GM12878 (cell line): ENCODE measurements around the gene KDM1B. TPM values are rescaled to one million over a fixed set of nuclear protein-coding genes. Genes with fewer than 3 reads are reported as not detected.

Source experiments
- ATF3 ChIP-seq: IDR thresholded peaks from 2 replicates; pipeline ENCODE4 v1.6.1; 2011; ENCODE audit warnings: low read depth, mild to moderate bottlenecking, low read length, moderate library complexity, borderline replicate concordance; ENCODE audit errors: extremely low read depth
- BHLHE40 ChIP-seq, 2 experiments: fragments of 450-650 bp in 1 of 2; IDR thresholded peaks; 2 replicates each; pipeline ENCODE4 v1.6.1; 2011 to 2017; ENCODE audit warnings: low read depth in 2 of 2, borderline replicate concordance in 1 of 2, improper control_type of control experiment in 1 of 2, low read length in 1 of 2, mild to moderate bottlenecking in 1 of 2
- CHD2 ChIP-seq: IDR thresholded peaks from 2 replicates; pipeline ENCODE4 v1.6.1; 2011; ENCODE audit warnings: low read depth, low read length, improper control_type of control experiment, borderline replicate concordance
- CREB1 ChIP-seq: IDR thresholded peaks from 2 replicates; pipeline ENCODE4 v1.6.1; 2012; ENCODE audit warnings: low read depth, mild to moderate bottlenecking, inconsistent platforms
- CTCF ChIP-seq, 3 experiments: IDR thresholded peaks in 2 of 3; conservative IDR thresholded peaks in 1 of 3; 2 replicates each; pipeline ENCODE4 v1.5.1; 2011; ENCODE audit warnings: low read depth in 3 of 3, low read length in 3 of 3, mild to moderate bottlenecking in 3 of 3, control low read depth in 2 of 3, moderate library complexity in 2 of 3, inconsistent platforms in 1 of 3, mixed read lengths in 1 of 3; ENCODE audit not compliant: control insufficient read depth in 2 of 3, insufficient read depth in 1 of 3; ENCODE audit errors: extremely low read depth in 1 of 3
- DPF2 ChIP-seq: fragments of 450-650 bp; IDR thresholded peaks from 2 replicates; pipeline ENCODE4 v1.6.1; 2017; ENCODE audit warnings: mild to moderate bottlenecking
- E2F4 ChIP-seq: IDR thresholded peaks from 2 replicates; pipeline ENCODE4 v1.6.1; 2012; ENCODE audit warnings: low read depth, low read length, improper control_type of control experiment
- HDAC2 ChIP-seq: fragments of 200-600 bp; sonication (generic); IDR thresholded peaks from 2 replicates; pipeline ENCODE4 v1.6.1; 2017
- IRF4 ChIP-seq: IDR thresholded peaks from 2 replicates; pipeline ENCODE4 v1.6.1; 2011; ENCODE audit warnings: low read depth, low read length
- JUND ChIP-seq: IDR thresholded peaks from 2 replicates; pipeline ENCODE4 v1.6.1; 2012; ENCODE audit warnings: low read depth, mild to moderate bottlenecking, low read length, improper control_type of control experiment, moderate library complexity
- NBN ChIP-seq: fragments of 450-650 bp; IDR thresholded peaks from 2 replicates; pipeline ENCODE4 v1.6.1; 2016
- NFIC ChIP-seq: IDR thresholded peaks from 2 replicates; pipeline ENCODE4 v1.6.1; 2012; ENCODE audit warnings: low read depth, mild to moderate bottlenecking, inconsistent platforms, low read length, moderate library complexity
- NFYA ChIP-seq: IDR thresholded peaks from 2 replicates; pipeline ENCODE4 v1.6.1; 2011; ENCODE audit warnings: low read depth, mild to moderate bottlenecking, low read length, improper control_type of control experiment, borderline replicate concordance
- NR2C2 ChIP-seq: IDR thresholded peaks from 2 replicates; pipeline ENCODE4 v1.6.1; 2011; ENCODE audit warnings: borderline replicate concordance, low read depth; ENCODE audit not compliant: control insufficient read depth, insufficient read length
- NR2F1 ChIP-seq: fragments of 450-650 bp; conservative IDR thresholded peaks from 2 replicates; pipeline ENCODE4 v1.6.1; 2017; ENCODE audit warnings: mild to moderate bottlenecking
- POLR2AphosphoS2 ChIP-seq: IDR thresholded peaks from 2 replicates; pipeline ENCODE4 v1.6.1; 2011; ENCODE audit warnings: low read depth, mild to moderate bottlenecking, low read length, improper control_type of control experiment, moderate library complexity
- RELA ChIP-seq: fragments of 450-650 bp; IDR thresholded peaks from 2 replicates; pipeline ENCODE4 v1.8.0; 2014; ENCODE audit warnings: borderline replicate concordance; ENCODE audit not compliant: partially characterized antibody
- RELB ChIP-seq: fragments of 450-650 bp; IDR thresholded peaks from 2 replicates; pipeline ENCODE4 v1.6.1; 2017; ENCODE audit warnings: low read depth, mild to moderate bottlenecking, moderate library complexity
- RFX5 ChIP-seq: IDR thresholded peaks from 2 replicates; pipeline ENCODE4 v1.6.1; 2011; ENCODE audit warnings: low read depth, low read length, improper control_type of control experiment
- RUNX3 ChIP-seq: IDR thresholded peaks from 2 replicates; pipeline ENCODE4 v1.6.1; 2012; ENCODE audit warnings: low read length, inconsistent platforms
- SMAD1 ChIP-seq: fragments of 450-650 bp; IDR thresholded peaks from 2 replicates; pipeline ENCODE4 v1.6.1; 2018; ENCODE audit warnings: mild to moderate bottlenecking, low read depth; ENCODE audit not compliant: partially characterized antibody
- SPI1 ChIP-seq: IDR thresholded peaks from 2 replicates; pipeline ENCODE4 v1.6.1; 2011; ENCODE audit warnings: low read depth, mild to moderate bottlenecking, low read length, moderate library complexity, borderline replicate concordance; ENCODE audit not compliant: insufficient read depth
- STAT3 ChIP-seq: IDR thresholded peaks from 2 replicates; pipeline ENCODE4 v1.6.1; 2011; ENCODE audit warnings: low read depth, low read length, improper control_type of control experiment
- TBL1XR1 ChIP-seq: IDR thresholded peaks from 2 replicates; pipeline ENCODE4 v1.6.1; 2012; ENCODE audit warnings: low read depth, low read length, improper control_type of control experiment
- TCF12 ChIP-seq: IDR thresholded peaks from 2 replicates; pipeline ENCODE4 v1.6.1; 2011; ENCODE audit warnings: low read depth, mild to moderate bottlenecking, low read length
- YBX1 ChIP-seq: fragments of 450-650 bp; IDR thresholded peaks from 2 replicates; pipeline ENCODE4 v1.6.1; 2016; ENCODE audit warnings: antibody characterized with exemption
- ZNF24 ChIP-seq: fragments of 450-650 bp; IDR thresholded peaks from 2 replicates; pipeline ENCODE4 v1.6.1; 2017; ENCODE audit warnings: antibody characterized with exemption, mild to moderate bottlenecking
- ZSCAN29 ChIP-seq: fragments of 450-650 bp; IDR thresholded peaks from 2 replicates; pipeline ENCODE4 v1.6.1; 2017; ENCODE audit warnings: mild to moderate bottlenecking, moderate library complexity
- polyA plus RNA-seq, 11 experiments: library from polyadenylated mRNA; depleted of rRNA in 4 of 11; unstranded in 6 of 11; stranded (reverse) in 5 of 11; fragments of >200 nt; fragmentation: Nextera tagmentation in 4 of 11; fragmentation: Illumina TruSeq in 1 of 11; extraction: Ambion mirVana in 4 of 11; extraction: Trizol in 1 of 11; gene quantifications; 1 replicate in 1 of 11; 2 replicates in 10 of 11; pipeline versions ENCODE4 v1.2.1 to v1.2.3, GENCODE V29; 2011 to 2016; ENCODE audit warnings: inconsistent platforms in 2 of 11, missing spikeins in 2 of 11, low read depth in 1 of 11
- total RNA-seq, 4 experiments: library from RNA; depleted of rRNA in 3 of 4; stranded (reverse); fragments of >200 nt in 3 of 4; fragmentation: Illumina TruSeq in 1 of 4; extraction: Trizol in 1 of 4; gene quantifications; 2 replicates each; pipeline versions ENCODE4 v1.2.1 to v1.2.3, GENCODE V29; 2013 to 2021

KDM1B gene
- total and polyA plus RNA-seq, 10 of the 15 experiments (the other 5 are each of a cell fraction or from before 2014, with no cell fraction given) = 1.7 to 22.5 (median 13.9) TPM

GRCh38 chr6:18260448-18261106, 105.4 kb downstream of the KDM1B start (continued):
- TF ChIP-seq POLR2AphosphoS2 (no peak), CTCF (IDR thresholded peaks at IDR 0.05 in 2 of 3, conservative IDR thresholded peaks at IDR 0.05 in 1 of 3; ENCODE audit: control insufficient read depth in 2 of 3, extremely low read depth in 1 of 3, insufficient read depth in 1 of 3, low read depth in 3 of 3, low read length in 3 of 3) (no peak; a peak in 1 of 6 replicates), TBL1XR1 (peak; percentile 75; the same call in 1 of the 2 replicates), STAT3 (no peak), ZNF24 (no peak), SPI1 (peak; percentile 96), RELB (peak; percentile 89), SMAD1 (no peak), E2F4 (no peak), ZSCAN29 (no peak), NR2F1 (peak; percentile 48), IRF4 (peak; percentile 82), YBX1 (no peak), CREB1 (no peak; the same call in 1 of the 2 replicates), BHLHE40 (IDR thresholded peaks at IDR 0.05; ENCODE audit: borderline replicate concordance in 1 of 2, low read depth in 2 of 2, low read length in 1 of 2) (peak; percentile 15 to 61; a peak in 2 of 4 replicates), CHD2 (no peak), JUND (no peak), HDAC2 (no peak), NR2C2 (no peak), NBN (peak; percentile 85; the same call in 1 of the 2 replicates), ATF3 (no peak), RELA (no peak), RFX5 (no peak), NFIC (peak; percentile 97), NFYA (no peak), RUNX3 (peak; percentile 76), DPF2 (peak; percentile 90), TCF12 (peak; percentile 46; the same call in 1 of the 2 replicates)
